ENCODE data around the gene KRTAP13-2.
A peak's percentile ranks its signal among the peaks of the same experiment; 100 is the strongest.

KRTAP13-2 gene

DNA sequence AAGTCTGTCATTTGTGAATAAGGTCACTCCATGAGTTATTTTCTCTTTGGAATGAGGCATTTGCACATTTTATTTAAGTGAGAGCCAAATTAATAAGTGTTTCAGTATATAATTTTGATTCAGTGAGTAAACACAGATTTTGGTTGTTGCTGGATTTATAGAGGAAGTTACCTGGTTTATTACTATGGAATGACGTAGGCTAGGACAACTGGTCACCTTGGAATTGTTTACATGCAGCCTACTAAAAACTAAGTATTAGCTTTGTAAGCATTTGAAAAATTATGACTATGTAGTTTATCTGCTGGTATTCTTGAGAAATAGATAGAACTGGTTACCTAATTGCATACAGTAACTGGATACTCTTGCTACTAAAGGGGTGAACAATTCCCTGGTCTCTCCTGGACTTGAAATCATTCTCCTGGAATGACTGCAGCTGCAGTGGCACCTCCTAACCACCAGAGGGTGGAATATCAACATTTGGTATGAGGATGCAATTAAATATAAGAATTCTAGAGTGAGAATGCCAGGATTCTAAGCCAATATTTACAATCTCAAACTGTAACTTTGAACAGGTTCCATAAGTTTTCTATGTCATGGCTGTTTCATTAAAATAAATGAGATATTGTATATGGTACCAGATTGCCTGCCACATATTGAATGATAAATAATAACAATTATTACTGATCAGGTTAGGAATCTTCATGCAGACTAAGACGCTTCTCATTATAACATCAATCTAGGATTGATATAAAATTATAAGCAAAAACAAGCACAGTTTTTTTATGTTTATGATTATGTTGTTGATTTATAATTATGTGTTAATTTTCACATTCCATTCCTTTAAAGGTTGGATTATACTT is 31.1 kb downstream of the KRTAP13-2 start:
- peak; percentile 53 for DNase-seq (ENCODE audit: low read depth)

DNA sequence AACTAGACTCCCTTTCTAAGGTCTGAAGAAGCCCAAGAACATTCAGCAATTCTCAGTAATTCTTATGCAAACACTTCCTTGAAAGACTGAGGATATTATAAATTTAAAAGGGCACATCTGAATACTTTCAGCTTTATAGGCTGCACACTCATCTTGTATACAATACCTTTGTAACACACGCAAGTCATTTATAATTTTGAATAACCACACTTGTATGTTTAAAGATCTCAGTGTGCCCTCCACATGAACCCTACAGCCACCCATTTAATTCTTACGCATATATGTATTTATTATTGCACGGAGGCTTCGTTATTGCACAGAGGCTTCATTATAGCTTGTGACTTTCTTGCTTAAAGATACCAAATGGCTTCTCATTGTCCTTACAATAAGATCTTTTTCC is 33.4 kb downstream of the KRTAP13-2 start:
- TF ChIP-seq, protein P1, sequence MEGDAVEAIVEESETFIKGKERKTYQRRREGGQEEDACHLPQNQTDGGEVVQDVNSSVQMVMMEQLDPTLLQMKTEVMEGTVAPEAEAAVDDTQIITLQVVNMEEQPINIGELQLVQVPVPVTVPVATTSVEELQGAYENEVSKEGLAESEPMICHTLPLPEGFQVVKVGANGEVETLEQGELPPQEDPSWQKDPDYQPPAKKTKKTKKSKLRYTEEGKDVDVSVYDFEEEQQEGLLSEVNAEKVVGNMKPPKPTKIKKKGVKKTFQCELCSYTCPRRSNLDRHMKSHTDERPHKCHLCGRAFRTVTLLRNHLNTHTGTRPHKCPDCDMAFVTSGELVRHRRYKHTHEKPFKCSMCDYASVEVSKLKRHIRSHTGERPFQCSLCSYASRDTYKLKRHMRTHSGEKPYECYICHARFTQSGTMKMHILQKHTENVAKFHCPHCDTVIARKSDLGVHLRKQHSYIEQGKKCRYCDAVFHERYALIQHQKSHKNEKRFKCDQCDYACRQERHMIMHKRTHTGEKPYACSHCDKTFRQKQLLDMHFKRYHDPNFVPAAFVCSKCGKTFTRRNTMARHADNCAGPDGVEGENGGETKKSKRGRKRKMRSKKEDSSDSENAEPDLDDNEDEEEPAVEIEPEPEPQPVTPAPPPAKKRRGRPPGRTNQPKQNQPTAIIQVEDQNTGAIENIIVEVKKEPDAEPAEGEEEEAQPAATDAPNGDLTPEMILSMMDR (IDR thresholded peaks at IDR 0.05; ENCODE audit: low read length, missing control alignments): no peak
- no peak for DNase-seq (ENCODE audit: low read depth)
- no peak overlapping the region for H3K4me3 ChIP-seq (replicated peaks; ENCODE audit: low read depth, low read length)

More for the DNA sequence above, 31.1 kb downstream of the KRTAP13-2 start:
- no peak overlapping the region for H3K4me3 ChIP-seq (replicated peaks; ENCODE audit: low read depth, low read length)
- TF ChIP-seq, protein P1 (IDR thresholded peaks at IDR 0.05; ENCODE audit: low read length, missing control alignments): peak; percentile 87

DNA sequence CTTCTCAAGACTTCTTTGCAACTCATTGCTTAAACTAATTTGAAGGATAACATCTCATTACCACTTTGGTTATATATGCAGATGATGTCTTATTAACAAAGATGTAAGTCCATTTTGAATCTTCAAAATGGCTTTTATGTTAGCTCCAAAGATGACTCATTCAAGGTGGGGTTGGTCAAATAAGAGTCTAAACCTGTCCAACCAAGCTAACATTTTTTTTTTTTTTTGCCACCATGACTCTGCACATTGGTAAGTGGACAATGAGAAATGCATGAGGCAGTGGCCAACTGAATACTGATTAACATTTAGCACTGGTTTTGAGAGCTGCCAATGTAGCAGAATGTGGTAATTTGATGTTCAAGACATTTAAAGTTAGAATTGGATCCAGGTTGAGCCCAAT is 34.3 kb downstream of the KRTAP13-2 start:
- TF ChIP-seq, protein P1 (IDR thresholded peaks at IDR 0.05; ENCODE audit: low read length, missing control alignments): no peak
- no peak for DNase-seq (ENCODE audit: low read depth)

DNA sequence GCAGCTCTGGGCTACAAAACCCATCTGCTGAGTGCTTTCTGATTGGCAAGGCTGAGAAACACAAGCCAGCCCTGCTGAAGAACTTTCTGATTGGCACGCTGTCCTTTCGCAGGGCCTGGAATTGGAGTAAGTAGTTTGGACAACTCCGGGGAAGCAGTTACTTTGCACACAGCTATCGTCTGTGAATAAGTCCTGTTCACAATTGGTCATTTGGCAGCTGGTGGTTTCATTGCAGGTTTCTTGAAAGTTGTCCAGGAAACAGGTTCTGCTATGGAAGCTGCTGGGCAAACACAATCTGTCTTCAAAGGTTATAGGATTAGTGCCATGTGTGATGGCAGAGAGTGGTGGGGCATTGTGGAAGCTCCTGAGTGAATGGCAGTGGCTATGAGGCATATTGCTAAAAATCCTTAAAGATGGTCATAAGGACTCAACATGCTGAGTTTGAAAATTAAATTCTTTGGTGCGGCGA is 34.8 kb downstream of the KRTAP13-2 start, which contains the start of gene KRTAP27-1:
KRTAP27-1 (minus strand) TSS at position 419 of the 469 bp plus-strand sequence; CDS start at position 393, 26 bp downstream.
- DNase-seq (ENCODE audit: low read depth): no peak
- H3K4me3 ChIP-seq (replicated peaks; ENCODE audit: low read depth, low read length): no peak within 1 kb of the TSS
- TF ChIP-seq, protein P1 (IDR thresholded peaks at IDR 0.05; ENCODE audit: low read length, missing control alignments): no peak

More for the DNA sequence above, 34.3 kb downstream of the KRTAP13-2 start:
- H3K4me3 ChIP-seq (replicated peaks; ENCODE audit: low read depth, low read length): no peak overlapping the region

DNA sequence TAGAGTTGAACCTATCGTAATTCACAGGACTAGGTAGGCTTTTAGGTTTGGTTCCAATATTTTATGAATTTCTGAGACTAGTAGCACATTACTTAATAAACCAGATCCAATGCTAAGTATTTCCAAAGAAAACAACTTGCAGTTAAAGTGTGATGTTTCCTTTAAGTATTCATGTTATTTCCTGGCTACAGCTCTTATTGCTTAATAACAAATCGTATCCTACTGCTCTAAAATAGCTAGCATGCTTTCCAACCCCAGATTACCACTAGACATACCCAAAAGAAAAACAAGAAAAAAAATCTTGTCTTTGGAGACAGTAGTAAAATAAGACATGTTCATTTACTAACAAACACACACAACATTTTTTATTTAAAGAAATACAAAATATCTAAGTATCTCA is 35.5 kb downstream of the KRTAP13-2 start:
- peak; percentile 48 for DNase-seq (ENCODE audit: low read depth)
- no peak overlapping the region for H3K4me3 ChIP-seq (replicated peaks; ENCODE audit: low read depth, low read length)
- TF ChIP-seq, protein P1 (IDR thresholded peaks at IDR 0.05; ENCODE audit: low read length, missing control alignments): no peak

DNA sequence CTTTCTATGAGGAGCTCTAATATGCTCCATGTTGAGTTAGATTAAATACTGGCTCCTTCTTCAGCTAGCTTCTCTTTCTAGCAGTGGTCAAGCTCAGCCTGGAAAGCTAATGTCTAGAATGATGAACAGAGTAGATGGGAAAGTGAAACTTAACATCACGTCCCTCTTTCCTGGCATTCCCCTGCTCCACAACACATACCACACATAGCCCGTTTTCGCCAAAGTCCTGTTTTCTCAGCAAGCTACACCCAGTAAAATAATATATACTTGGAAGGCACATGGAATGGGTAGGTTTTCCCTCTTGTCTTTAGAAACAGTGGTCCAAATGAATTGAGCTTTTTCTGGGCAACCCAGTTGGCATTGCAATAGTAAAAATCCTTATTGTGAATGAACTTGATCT is 38.3 kb downstream of the KRTAP13-2 start:
- DNase-seq (ENCODE audit: low read depth): no peak
- no peak overlapping the region for H3K4me3 ChIP-seq (replicated peaks; ENCODE audit: low read depth, low read length)
- TF ChIP-seq, protein P1 (IDR thresholded peaks at IDR 0.05; ENCODE audit: low read length, missing control alignments): no peak
